A549 treated with CpdA at 1 μM for 4 hours (cell line): ENCODE measurements around the gene KCNJ1. TPM values are rescaled to one million over a fixed set of nuclear protein-coding genes. Genes with fewer than 3 reads are reported as not detected.

Experiments
- total RNA-seq: library from RNA; stranded (reverse); fragments of 200-300 nt; extraction: Qiagen RNA extraction; gene quantifications from 5 replicates; pipeline ENCODE4 v1.2.3, GENCODE V29; 2022; ENCODE audit warnings: low read depth

The KCNJ1 gene
- not detected in 5 replicates for total RNA-seq

DNA sequence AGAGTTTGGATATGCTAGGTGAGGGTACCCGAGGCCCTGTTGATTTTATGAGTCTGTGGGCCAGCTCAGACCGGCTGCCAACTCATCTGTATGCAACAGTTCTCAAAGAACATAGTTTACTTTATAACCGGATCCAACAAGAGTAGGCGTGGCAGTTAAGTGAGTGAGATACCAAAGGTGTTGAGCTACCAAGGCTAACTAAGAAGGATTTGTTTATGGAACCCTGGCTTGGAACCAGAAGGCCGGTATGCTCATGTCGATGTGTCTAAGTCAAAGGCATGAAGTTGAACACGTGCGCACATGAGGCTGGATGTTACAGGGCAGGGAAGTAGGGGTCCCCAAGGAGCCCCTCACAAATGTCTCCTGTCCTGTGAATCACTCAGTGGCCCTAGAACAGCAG, at the start of gene KCNJ1:
Gene KCNJ1 (minus strand): TSS at position 20 of the 400 bp plus-strand sequence. CDS start 27,053 bp downstream, outside the sequence.

DNA sequence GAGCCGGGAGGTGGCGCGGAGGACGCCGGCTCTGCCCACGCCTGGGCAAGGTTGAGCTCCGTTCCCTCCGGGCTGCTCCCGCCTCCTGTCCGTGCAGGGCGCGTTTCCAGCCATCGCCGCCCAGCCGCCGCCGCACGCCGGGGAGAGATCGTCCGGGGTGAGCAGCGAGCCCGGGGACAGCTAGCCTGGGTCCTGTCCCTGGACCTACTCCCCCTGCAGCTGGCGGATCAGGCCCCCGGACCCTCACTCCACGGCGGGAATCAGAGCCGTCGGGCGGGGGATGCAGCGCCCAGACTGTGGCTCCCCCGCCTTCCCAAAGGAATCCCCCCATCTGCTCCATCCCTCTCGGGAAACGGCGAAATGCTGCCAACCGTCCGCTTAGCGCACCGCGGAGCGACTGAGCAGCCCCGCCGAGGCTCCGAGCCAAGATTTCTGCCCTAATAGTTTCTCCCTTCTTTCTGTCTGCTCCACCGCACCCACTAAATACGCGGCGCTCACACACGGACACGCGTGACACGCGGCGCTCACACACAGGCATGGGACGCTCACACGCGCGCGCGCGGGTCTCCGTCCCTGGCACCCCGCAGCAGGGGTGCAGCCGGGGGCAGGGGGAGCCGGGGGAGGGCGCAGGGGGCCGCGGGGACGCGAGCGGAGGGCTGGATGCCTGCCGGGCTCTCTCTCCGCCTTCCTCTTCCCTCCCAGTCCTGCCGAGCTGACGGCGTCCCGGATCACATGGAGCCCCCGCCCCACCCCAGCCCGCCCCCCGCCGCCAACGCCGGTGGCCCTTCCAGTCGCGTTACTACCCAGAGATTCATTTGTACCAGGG, 23.7 kb upstream of the KCNJ1 start, which contains the start of gene KCNJ5:
Gene KCNJ5 (plus strand): TSS at position 814 of the 826 bp plus-strand sequence. CDS start 19,918 bp downstream, outside the sequence.

Other genes starting within 250 kb of the KCNJ1 start
- 0.14 to 0.48 TPM (median 0.23 TPM) in 5 replicates for gene FLI1, start 173.2 kb downstream of the KCNJ1 start, total RNA-seq
- gene KCNJ5, start 24.1 kb upstream of the KCNJ1 start, total RNA-seq = 0.08 to 0.12 TPM in 2 of 5 replicates, not detected in the others
- gene TP53AIP1, start 75.6 kb upstream of the KCNJ1 start, total RNA-seq = 0.02 to 0.16 TPM in 2 of 5 replicates, not detected in the others